H9 (cell line): ENCODE results near the gene OR6M1. TPM values are rescaled to one million over a fixed set of nuclear protein-coding genes. Genes with fewer than 3 reads are reported as not detected.
A peak's percentile ranks its signal among the peaks of the same experiment; 100 is the strongest.

Experiments used
- DNase-seq: peaks from one replicate; pipeline ENCODE4 v3.0.0-alpha.2; 2017
- H2AFZ ChIP-seq: one replicate; pipeline ENCODE4 v1.6.1; 2013; ENCODE audit warnings: mild to moderate bottlenecking, low read length, control low read depth, moderate library complexity
- H2AK5ac ChIP-seq: 2 replicates; pipeline ENCODE4 v1.6.1; 2013; ENCODE audit warnings: low read length, control low read depth, mixed read lengths; ENCODE audit not compliant: insufficient read length
- H2BK120ac ChIP-seq: one replicate; pipeline ENCODE4 v1.6.1; 2013; ENCODE audit warnings: low read depth, mild to moderate bottlenecking, low read length, control low read depth, inconsistent platforms; ENCODE audit not compliant: poor library complexity, severe bottlenecking
- H2BK12ac ChIP-seq: 2 replicates; pipeline ENCODE4 v1.6.1; 2013; ENCODE audit warnings: low read length, control low read depth, mixed read lengths, low read depth; ENCODE audit not compliant: insufficient read length
- H2BK15ac ChIP-seq: 2 replicates; pipeline ENCODE4 v1.6.1; 2013; ENCODE audit warnings: low read depth, low read length, control low read depth
- H2BK20ac ChIP-seq: one replicate; pipeline ENCODE4 v1.6.1; 2013; ENCODE audit warnings: low read depth, mild to moderate bottlenecking, low read length, control low read depth, inconsistent platforms; ENCODE audit not compliant: poor library complexity, severe bottlenecking
- H2BK5ac ChIP-seq: 2 replicates; pipeline ENCODE4 v1.6.1; 2013; ENCODE audit warnings: low read length, control low read depth, mixed read lengths; ENCODE audit not compliant: insufficient read length
- H3K14ac ChIP-seq: 2 replicates; pipeline ENCODE4 v1.6.1; 2013; ENCODE audit warnings: low read length, control low read depth; ENCODE audit not compliant: insufficient read depth
- H3K18ac ChIP-seq: 2 replicates; pipeline ENCODE4 v1.6.1; 2013; ENCODE audit warnings: low read depth, mild to moderate bottlenecking, mixed read lengths, low read length, control low read depth; ENCODE audit not compliant: insufficient read length
- H3K23ac ChIP-seq: 2 replicates; pipeline ENCODE4 v1.6.1; 2013; ENCODE audit warnings: low read length, control low read depth, mixed read lengths, low read depth; ENCODE audit not compliant: insufficient read length
- H3K23me2 ChIP-seq: 2 replicates; pipeline ENCODE4 v1.6.1; 2013; ENCODE audit warnings: low read depth, mild to moderate bottlenecking, mixed read lengths, low read length, control low read depth; ENCODE audit not compliant: insufficient read length, poor library complexity, severe bottlenecking
- H3K27ac ChIP-seq: 2 replicates; pipeline ENCODE4 v1.5.1; 2013; ENCODE audit warnings: low read length, control low read depth, mixed read lengths, low read depth; ENCODE audit not compliant: insufficient read length
- H3K27me3 ChIP-seq: 2 replicates; pipeline ENCODE4 v1.6.1; 2013; ENCODE audit warnings: low read length, control low read depth, inconsistent platforms; ENCODE audit not compliant: insufficient read depth
- H3K4ac ChIP-seq: 2 replicates; pipeline ENCODE4 v1.6.1; 2013; ENCODE audit warnings: low read depth, mild to moderate bottlenecking, control low read depth, inconsistent platforms, low read length, moderate library complexity
- H3K4me1 ChIP-seq: 2 replicates; pipeline ENCODE4 v1.6.1; 2013; ENCODE audit warnings: low read length, control low read depth, inconsistent platforms; ENCODE audit not compliant: insufficient read depth
- H3K4me2 ChIP-seq: 2 replicates; pipeline ENCODE4 v1.6.1; 2013; ENCODE audit warnings: low read length, control low read depth, mixed read lengths; ENCODE audit not compliant: insufficient read length, insufficient read depth
- H3K56ac ChIP-seq: 2 replicates; pipeline ENCODE4 v1.6.1; 2013; ENCODE audit warnings: low read depth, mild to moderate bottlenecking, mixed read lengths, low read length, control low read depth; ENCODE audit not compliant: insufficient read length
- H3K79me1 ChIP-seq: 2 replicates; pipeline ENCODE4 v1.6.1; 2013; ENCODE audit warnings: low read depth, mild to moderate bottlenecking, moderate library complexity, low read length, control low read depth, inconsistent platforms; ENCODE audit not compliant: insufficient read depth, poor library complexity, severe bottlenecking
- H3K79me2 ChIP-seq: 2 replicates; pipeline ENCODE4 v1.6.1; 2013; ENCODE audit warnings: low read length, control low read depth, inconsistent platforms; ENCODE audit not compliant: insufficient read depth
- H3K9ac ChIP-seq: 2 replicates; pipeline ENCODE4 v1.6.1; 2013; ENCODE audit warnings: low read length, control low read depth, mixed read lengths; ENCODE audit not compliant: insufficient read length; ENCODE audit errors: extremely low read depth
- H3K9me3 ChIP-seq: one replicate; pipeline ENCODE4 v1.6.1; 2013; ENCODE audit warnings: low read depth, low read length, inconsistent platforms; ENCODE audit not compliant: control insufficient read depth
- H3T11ph ChIP-seq: one replicate; pipeline ENCODE4 v1.6.1; 2013; ENCODE audit warnings: mild to moderate bottlenecking, low read length, control low read depth, inconsistent platforms
- H4K20me1 ChIP-seq: one replicate; pipeline ENCODE4 v1.6.1; 2013; ENCODE audit not compliant: control insufficient read depth, insufficient read length, insufficient read depth
- H4K5ac ChIP-seq: 2 replicates; pipeline ENCODE4 v1.6.1; 2013; ENCODE audit warnings: low read depth, mild to moderate bottlenecking, mixed read lengths, low read length, control low read depth; ENCODE audit not compliant: insufficient read length
- H4K8ac ChIP-seq: replicated peaks from 2 replicates; pipeline ENCODE4 v1.6.1; 2013; ENCODE audit warnings: low read length, control low read depth, mixed read lengths, low read depth; ENCODE audit not compliant: insufficient read length
- H4K91ac ChIP-seq: 2 replicates; pipeline ENCODE4 v1.6.1; 2013; ENCODE audit warnings: low read depth, mild to moderate bottlenecking, moderate library complexity, mixed read lengths, low read length, control low read depth; ENCODE audit not compliant: insufficient read length
- H3K27ac Mint-ChIP-seq, 3 experiments: 2 replicates in 2 of 3; 3 replicates in 1 of 3; pipeline ENCODE4 v1.8.0; 2020 to 2021; ENCODE audit warnings: mixed read lengths in 3 of 3, mild to moderate bottlenecking in 1 of 3, moderate library complexity in 1 of 3
- H3K27me3 Mint-ChIP-seq: 2 replicates; pipeline ENCODE4 v1.8.0; 2021; ENCODE audit warnings: low read depth, mild to moderate bottlenecking, moderate library complexity, mixed read lengths
- H3K36me3 Mint-ChIP-seq, 3 experiments: 2 replicates in 2 of 3; 3 replicates in 1 of 3; pipeline ENCODE4 v1.8.0; 2020 to 2021; ENCODE audit warnings: low read depth in 3 of 3, mixed read lengths in 3 of 3; ENCODE audit not compliant: insufficient read depth in 1 of 3
- H3K4me1 Mint-ChIP-seq, 2 experiments: 2 replicates each; pipeline ENCODE4 v1.8.0; 2020; ENCODE audit warnings: mixed read lengths in 2 of 2
- H3K4me3 Mint-ChIP-seq, 2 experiments: 2 replicates in 1 of 2; 3 replicates in 1 of 2; pipeline ENCODE4 v1.8.0; 2020 to 2021; ENCODE audit warnings: mild to moderate bottlenecking in 2 of 2, mixed read lengths in 2 of 2, moderate library complexity in 1 of 2
- H3K9me3 Mint-ChIP-seq, 2 experiments: 2 replicates in 1 of 2; 3 replicates in 1 of 2; pipeline ENCODE4 v1.8.0; 2020; ENCODE audit warnings: mild to moderate bottlenecking in 2 of 2, mixed read lengths in 2 of 2, moderate library complexity in 1 of 2
- CTCF ChIP-seq: fragments of 200-600 bp; sonication (generic); conservative IDR thresholded peaks from 3 replicates; pipeline ENCODE4 v1.8.0; 2021; ENCODE audit warnings: antibody characterized with exemption, mild to moderate bottlenecking
- WGBS: extraction: QIAGEN DNeasy Blood & Tissue Kit; methylation state at CpG from one replicate; pipeline ENCODE4 v1.1.7; 2013; ENCODE audit warnings: missing lambda C conversion rate, low lambda C conversion rate, mixed read lengths; ENCODE audit not compliant: insufficient read length; ENCODE audit errors: extremely low coverage; 5-methylcytosine and 5-hydroxymethylcytosine counted together
- total RNA-seq: library from RNA; stranded (reverse); gene quantifications from 2 replicates; pipeline ENCODE4 v1.2.1, GENCODE V29; 2021

The OR6M1 gene
- total RNA-seq, 1 experiment from 2014 or later, result not detected

DNA sequence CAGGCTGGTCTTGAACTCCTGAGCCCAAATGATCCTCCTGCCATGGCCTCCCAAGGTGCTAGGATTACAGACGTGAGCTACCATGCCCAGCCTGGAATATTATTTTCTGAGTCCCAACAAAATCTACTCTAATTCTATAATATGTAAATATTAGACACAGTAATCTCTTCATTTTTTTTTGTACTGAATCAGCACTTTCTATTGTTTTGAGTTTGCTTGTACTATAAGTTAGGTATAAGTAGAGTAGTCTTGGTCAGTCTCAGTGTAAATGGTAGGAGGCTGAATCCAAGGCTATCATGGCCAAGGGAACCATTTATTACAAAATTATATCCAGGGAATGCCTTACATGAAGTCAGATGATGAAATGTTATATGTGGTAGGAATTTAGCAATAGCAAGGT lies 32.2 kb downstream of the OR6M1 start:
- peak overlapping the region; percentile 65 for H2AK5ac ChIP-seq
- H3K27me3 ChIP-seq, result no peaks in the 10 kb centered on the region
- Mint-ChIP-seq H3K36me3 (peaks cover 0 to 19% (median 15%) of the 10 kb centered on the region in 3 experiments), H3K27me3 (no peaks in the 10 kb centered on the region), H3K4me3 (no peak overlapping the region), H3K4me1 (peaks cover 57 to 65% of the 10 kb centered on the region in 2 experiments), H3K27ac (peak overlapping the region; percentile 69 to 99 (median 98)), H3K9me3 (peaks cover 5% of the 10 kb centered on the region in 2 experiments; a peak in 4 of 5 replicates)
- H4K8ac ChIP-seq, result no peak overlapping the region
- no peaks in the 10 kb centered on the region for H3K9me3 ChIP-seq
- no peaks in the 10 kb centered on the region for H3K79me1 ChIP-seq
- no peak overlapping the region for H2BK15ac ChIP-seq
- no peak overlapping the region for H3K56ac ChIP-seq
- no peak for TF ChIP-seq CTCF
- DNase-seq, result no peak
- no peak overlapping the region for H3K9ac ChIP-seq
- no peak overlapping the region for H4K5ac ChIP-seq
- H3K27ac ChIP-seq, result peak overlapping the region; percentile 99
- no peak overlapping the region for H4K91ac ChIP-seq
- no peak overlapping the region for H3K4ac ChIP-seq
- no peak overlapping the region for H2AFZ ChIP-seq
- no peaks in the 10 kb centered on the region for H3K79me2 ChIP-seq
- no peak overlapping the region for H3K18ac ChIP-seq
- H3K14ac ChIP-seq, result no peak overlapping the region
- peak overlapping the region; percentile 36 for H2BK120ac ChIP-seq
- H2BK5ac ChIP-seq, result no peak overlapping the region
- H2BK12ac ChIP-seq, result no peak overlapping the region
- H2BK20ac ChIP-seq, result no peak overlapping the region
- H3T11ph ChIP-seq, result no peak overlapping the region
- H3K23me2 ChIP-seq, result no peaks in the 10 kb centered on the region
- H3K4me1 ChIP-seq, result peaks cover 4% of the 10 kb centered on the region; the same call in 1 of the 2 replicates
- WGBS, result no CpG with 5 or more reads among the region's 1 CpG
- no peak overlapping the region for H3K4me2 ChIP-seq
- H4K20me1 ChIP-seq, result no peaks in the 10 kb centered on the region
- no peak overlapping the region for H3K23ac ChIP-seq
